MG63 (cell line): ENCODE measurements around the gene MBD6. TPM values are rescaled to one million over a fixed set of nuclear protein-coding genes. Genes with fewer than 3 reads are reported as not detected.
A peak's percentile ranks its signal among the peaks of the same experiment; 100 is the strongest.
"Not testable (repeated sequence)": the region's sequence is repeated elsewhere in the genome, so short reads cannot be mapped to it uniquely, and the experiment has no call there.

ENCODE experiments used
- DNase-seq: peaks from one replicate; pipeline ENCODE4 v3.0.0-alpha.2; 2020
- H3K27me3 ChIP-seq: fragments of 250-450 bp; sonication (Bioruptor Pico); 2 replicates; pipeline ENCODE4 v1.5.1; 2020; ENCODE audit warnings: mild to moderate bottlenecking, moderate library complexity
- H3K36me3 ChIP-seq: fragments of 250-450 bp; sonication (Bioruptor Pico); 2 replicates; pipeline ENCODE4 v1.5.1; 2020; ENCODE audit warnings: mild to moderate bottlenecking, moderate library complexity
- H3K4me3 ChIP-seq: fragments of 250-450 bp; sonication (Bioruptor Pico); 2 replicates; pipeline ENCODE4 v1.5.1; 2020; ENCODE audit warnings: mild to moderate bottlenecking, moderate library complexity
- H3K9me3 ChIP-seq: fragments of 250-450 bp; sonication (Bioruptor Pico); 2 replicates; pipeline ENCODE4 v1.5.1; 2020; ENCODE audit warnings: mild to moderate bottlenecking, moderate library complexity
- total RNA-seq: library from RNA; depleted of rRNA; stranded (reverse); fragments of >200 nt; shearing (Covaris generic); gene quantifications from 2 replicates; pipeline ENCODE4 v1.2.3, GENCODE V29; 2014; ENCODE audit warnings: low replicate concordance

Gene MBD6
- total RNA-seq, 1 experiment from 2014 or later: 3.0 TPM

- no peaks in the 10 kb centered on the region for H3K27me3 ChIP-seq
- H3K9me3 ChIP-seq: no peaks in the 10 kb centered on the region
- H3K4me3 ChIP-seq: peak overlapping the region; percentile 77
- peaks cover 37% of the 10 kb centered on the region for H3K36me3 ChIP-seq
- no peak for DNase-seq
Observed at GRCh38 chr12:57487055-57487596, 35.5 kb upstream of the MBD6 start.

- Histone ChIP-seq H3K4me3 (peak within 1 kb of the TSS; percentile 77), H3K36me3 (peaks cover 42% of the 10 kb centered on the region), H3K27me3 (no peaks in the 10 kb centered on the region), H3K9me3 (no peaks in the 10 kb centered on the region)
- DNase-seq: peak; percentile 96
Observed at GRCh38 chr12:57487597-57488401, 34.8 kb upstream of the MBD6 start, which contains the start of gene MARS1. MARS1 (plus strand) TSS chr12:57488068; CDS start chr12:57488091, 23 bp downstream.

DNA sequence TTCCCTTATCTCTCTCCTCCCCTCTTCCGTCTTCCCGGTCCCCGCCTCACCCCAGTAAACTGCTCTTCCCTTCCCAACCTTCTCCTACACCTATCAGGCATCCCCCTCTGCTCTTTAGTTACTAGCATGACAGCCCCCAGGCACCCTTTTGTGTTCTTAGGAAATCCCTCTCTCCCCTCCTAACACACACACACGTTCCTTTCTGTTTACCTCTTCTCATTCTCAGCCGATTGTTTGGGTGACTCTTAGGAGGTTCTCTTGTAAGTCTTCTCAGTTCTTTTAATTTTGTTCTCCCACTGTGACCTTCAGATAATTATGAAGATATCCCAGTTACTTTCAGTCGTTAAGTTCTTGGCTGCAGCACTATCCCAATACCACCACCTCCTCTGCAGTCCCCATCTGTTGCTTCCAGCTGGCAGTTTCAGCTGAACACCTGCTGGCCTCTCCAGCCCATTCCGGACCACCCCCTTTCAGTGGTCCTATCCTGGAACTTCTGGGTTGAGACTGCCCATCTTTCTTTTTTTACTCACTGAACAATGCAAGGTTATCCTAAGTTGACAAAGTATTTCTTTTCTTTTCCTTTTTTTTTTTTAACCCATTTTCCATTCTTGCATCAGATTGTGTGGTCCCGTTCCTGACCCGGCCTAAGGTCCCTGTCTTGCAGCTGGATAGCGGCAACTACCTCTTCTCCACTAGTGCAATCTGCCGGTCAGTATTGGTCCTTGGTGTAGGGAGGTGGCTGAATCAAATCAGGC, 34.0 kb upstream of the MBD6 start:
- peak overlapping the region; percentile 77 for H3K4me3 ChIP-seq
- no peaks in the 10 kb centered on the region for H3K9me3 ChIP-seq
- no peaks in the 10 kb centered on the region for H3K27me3 ChIP-seq
- DNase-seq: no peak
- peaks cover 44% of the 10 kb centered on the region for H3K36me3 ChIP-seq

DNA sequence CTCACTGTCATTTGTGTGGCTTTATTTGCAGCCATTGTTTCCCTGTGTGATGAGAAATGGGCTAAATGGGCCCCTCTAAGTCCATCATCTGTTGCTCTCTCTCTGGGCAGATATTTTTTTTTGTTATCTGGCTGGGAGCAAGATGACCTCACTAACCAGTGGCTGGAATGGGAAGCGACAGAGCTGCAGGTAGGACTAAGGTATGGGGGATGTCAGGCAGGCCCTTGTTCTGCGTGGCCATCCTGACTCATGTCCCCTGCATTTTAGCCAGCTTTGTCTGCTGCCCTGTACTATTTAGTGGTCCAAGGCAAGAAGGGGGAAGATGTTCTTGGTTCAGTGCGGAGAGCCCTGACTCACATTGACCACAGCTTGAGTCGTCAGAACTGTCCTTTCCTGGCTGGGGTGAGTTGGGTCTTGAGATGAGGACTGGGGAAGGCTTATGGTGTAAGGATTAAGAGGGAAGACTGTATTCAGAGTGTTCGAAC, 33.4 kb upstream of the MBD6 start:
- Histone ChIP-seq H3K36me3 (peaks cover 47% of the 10 kb centered on the region), H3K27me3 (no peaks in the 10 kb centered on the region), H3K9me3 (no peaks in the 10 kb centered on the region), H3K4me3 (peak overlapping the region; percentile 77)
- no peak for DNase-seq

DNA sequence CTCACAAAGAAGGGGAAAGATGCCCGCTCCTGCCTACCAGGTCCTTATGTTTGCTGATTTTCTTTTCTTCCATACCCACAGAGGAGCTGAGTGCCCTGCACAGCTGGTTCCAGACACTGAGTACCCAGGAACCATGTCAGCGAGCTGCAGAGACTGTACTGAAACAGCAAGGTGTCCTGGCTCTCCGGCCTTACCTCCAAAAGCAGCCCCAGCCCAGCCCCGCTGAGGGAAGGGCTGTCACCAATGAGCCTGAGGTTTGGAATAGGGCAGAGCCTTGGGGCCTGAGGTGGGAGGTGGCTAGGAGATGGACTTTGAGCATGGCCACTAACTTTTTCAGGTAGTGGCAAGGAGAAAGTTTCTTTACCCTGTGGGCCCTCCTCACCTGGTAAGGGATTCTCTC, 32.5 kb upstream of the MBD6 start:
- Histone ChIP-seq H3K27me3 (no peaks in the 10 kb centered on the region), H3K4me3 (no peak overlapping the region), H3K9me3 (no peaks in the 10 kb centered on the region), H3K36me3 (peaks cover 51% of the 10 kb centered on the region)
- DNase-seq: no peak

- no peak for DNase-seq
- Histone ChIP-seq H3K4me3 (no peak overlapping the region), H3K9me3 (no peaks in the 10 kb centered on the region), H3K36me3 (peaks cover 61% of the 10 kb centered on the region), H3K27me3 (no peaks in the 10 kb centered on the region)
Observed at GRCh38 chr12:57491393-57492280, 31.0 kb upstream of the MBD6 start.

- not testable (repeated sequence) for H3K9me3 ChIP-seq, H3K4me3 ChIP-seq, H3K27me3 ChIP-seq, DNase-seq
- H3K36me3 ChIP-seq: peaks cover 71% of the 10 kb centered on the region
Observed at GRCh38 chr12:57495051-57495701, 27.4 kb upstream of the MBD6 start.

GRCh38 chr12:57496822-57497221, 25.8 kb upstream of the MBD6 start:
- peaks cover 74% of the 10 kb centered on the region for H3K36me3 ChIP-seq
- no peaks in the 10 kb centered on the region for H3K9me3 ChIP-seq
- H3K27me3 ChIP-seq: no peaks in the 10 kb centered on the region
- no peak for DNase-seq
- H3K4me3 ChIP-seq: no peak overlapping the region

DNA sequence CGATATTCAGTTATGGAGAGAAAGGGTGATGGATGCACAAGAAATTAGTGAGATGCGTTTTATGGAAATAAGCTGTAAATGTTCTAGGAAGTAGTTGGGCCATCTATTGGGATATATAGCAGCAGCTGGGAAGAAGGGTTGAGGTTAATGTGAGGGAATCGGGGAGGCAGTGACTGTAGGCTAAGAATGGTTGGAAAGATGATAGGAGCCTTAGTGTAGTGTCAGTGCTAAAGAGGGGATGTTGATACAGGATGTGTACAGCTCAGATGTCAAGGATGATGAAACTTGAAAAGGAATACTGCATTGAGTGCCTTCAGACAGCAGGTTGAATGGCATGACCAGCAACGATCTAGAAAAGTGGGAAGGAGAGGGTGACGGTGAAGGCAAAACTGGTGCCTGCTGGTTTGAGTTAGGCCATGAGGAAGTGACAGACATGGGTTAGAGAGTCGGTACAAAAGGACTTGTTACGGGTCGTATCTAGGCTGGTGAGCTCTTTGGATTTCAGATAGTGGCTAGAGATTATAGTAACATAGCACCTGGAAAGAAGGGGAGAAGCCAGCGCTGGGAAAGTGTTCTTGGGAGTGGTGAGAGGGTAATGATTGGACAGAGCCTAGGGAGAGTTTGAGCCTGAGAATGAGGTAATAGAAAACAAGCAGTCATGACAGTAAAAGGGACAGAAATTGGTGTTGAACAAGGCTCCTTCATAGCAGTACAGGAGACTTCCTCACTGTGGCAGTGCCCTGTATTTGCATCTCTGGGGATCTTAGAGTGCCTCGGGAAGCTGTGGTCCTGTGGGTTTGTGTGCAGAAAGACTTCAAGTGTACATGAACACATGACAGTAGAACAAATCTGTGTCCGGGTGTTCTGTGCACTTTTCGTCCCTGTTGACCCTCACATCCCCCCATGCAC, 25.1 kb upstream of the MBD6 start:
- H3K9me3 ChIP-seq: no peaks in the 10 kb centered on the region
- H3K27me3 ChIP-seq: no peaks in the 10 kb centered on the region
- peaks cover 76% of the 10 kb centered on the region for H3K36me3 ChIP-seq
- DNase-seq: no peak
- no peak overlapping the region for H3K4me3 ChIP-seq

DNA sequence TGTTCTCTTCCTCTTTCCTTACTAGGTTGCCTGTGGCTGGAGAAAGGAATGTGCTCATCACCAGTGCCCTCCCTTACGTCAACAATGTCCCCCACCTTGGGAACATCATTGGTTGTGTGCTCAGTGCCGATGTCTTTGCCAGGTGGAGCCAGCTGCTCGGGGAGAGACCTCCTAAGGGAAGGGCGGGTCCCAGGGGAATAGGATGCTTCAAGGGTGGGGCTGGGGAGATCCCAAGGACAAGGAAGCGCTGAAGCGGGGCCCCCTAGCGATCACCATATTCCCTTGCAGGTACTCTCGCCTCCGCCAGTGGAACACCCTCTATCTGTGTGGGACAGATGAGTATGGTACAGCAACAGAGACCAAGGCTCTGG, 24.5 kb upstream of the MBD6 start:
- Histone ChIP-seq H3K9me3 (no peaks in the 10 kb centered on the region), H3K27me3 (no peaks in the 10 kb centered on the region), H3K36me3 (peaks cover 73% of the 10 kb centered on the region), H3K4me3 (no peak overlapping the region)
- DNase-seq: no peak

- H3K36me3 ChIP-seq: peaks cover 74% of the 10 kb centered on the region
Observed at GRCh38 chr12:57498571-57498970, 24.1 kb upstream of the MBD6 start.

DNA sequence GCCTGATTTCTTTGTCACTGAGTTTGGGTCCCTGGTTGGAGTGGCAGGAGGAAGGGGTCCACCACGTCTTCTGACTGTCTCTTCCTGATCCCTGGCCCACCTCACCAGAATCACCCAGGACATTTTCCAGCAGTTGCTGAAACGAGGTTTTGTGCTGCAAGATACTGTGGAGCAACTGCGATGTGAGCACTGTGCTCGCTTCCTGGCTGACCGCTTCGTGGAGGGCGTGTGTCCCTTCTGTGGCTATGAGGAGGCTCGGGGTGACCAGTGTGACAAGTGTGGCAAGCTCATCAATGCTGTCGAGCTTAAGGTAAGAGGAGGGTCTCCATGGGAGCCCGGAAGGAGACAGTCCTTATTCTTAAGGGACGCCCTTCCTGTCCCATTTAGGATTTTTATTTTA, 22.4 kb upstream of the MBD6 start:
- no peaks in the 10 kb centered on the region for H3K9me3 ChIP-seq
- DNase-seq: no peak
- H3K4me3 ChIP-seq: no peak overlapping the region
- peaks cover 81% of the 10 kb centered on the region for H3K36me3 ChIP-seq
- no peaks in the 10 kb centered on the region for H3K27me3 ChIP-seq

More at GRCh38 chr12:57498571-57498970, 24.1 kb upstream of the MBD6 start:
- Histone ChIP-seq H3K4me3 (no peak overlapping the region), H3K9me3 (no peaks in the 10 kb centered on the region), H3K27me3 (no peaks in the 10 kb centered on the region)
- no peak for DNase-seq

GRCh38 chr12:57502311-57502969, 20.2 kb upstream of the MBD6 start:
- H3K36me3 ChIP-seq: peaks cover 76% of the 10 kb centered on the region

DNA sequence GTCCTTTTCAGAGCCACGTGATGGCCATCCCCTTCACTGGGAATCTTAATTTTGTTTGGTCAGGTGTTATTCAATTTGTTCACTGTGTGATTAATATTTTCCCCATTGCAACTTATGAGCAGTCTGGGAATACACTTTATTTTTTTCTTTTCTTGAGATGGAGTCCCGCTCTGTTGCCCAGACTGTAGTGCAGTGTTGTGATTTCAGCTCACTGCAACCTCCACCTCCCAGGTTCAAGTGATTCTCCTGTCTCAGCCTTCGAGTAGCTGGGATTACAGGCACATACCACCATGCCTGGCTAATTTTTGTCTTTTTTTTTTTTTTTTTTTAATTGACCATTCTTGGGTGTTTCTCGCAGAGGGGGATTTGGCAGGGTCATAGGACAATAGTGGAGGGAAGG, 16.1 kb upstream of the MBD6 start:
- not testable (repeated sequence) for H3K4me3 ChIP-seq, H3K9me3 ChIP-seq, H3K27me3 ChIP-seq, DNase-seq
- peaks cover 67% of the 10 kb centered on the region for H3K36me3 ChIP-seq

More at GRCh38 chr12:57502311-57502969, 20.2 kb upstream of the MBD6 start:
- not testable (repeated sequence) for H3K9me3 ChIP-seq, DNase-seq, H3K4me3 ChIP-seq, H3K27me3 ChIP-seq

GRCh38 chr12:57507796-57508195, 14.8 kb upstream of the MBD6 start:
- not testable (repeated sequence) for H3K4me3 ChIP-seq, DNase-seq, H3K27me3 ChIP-seq, H3K9me3 ChIP-seq
- peaks cover 70% of the 10 kb centered on the region for H3K36me3 ChIP-seq
